ENCODE data around the gene PDLIM5. TPM values are rescaled to one million over a fixed set of nuclear protein-coding genes. Genes with fewer than 3 reads are reported as not detected.
A peak's percentile ranks its signal among the peaks of the same experiment; 100 is the strongest.

Gene PDLIM5
- total RNA-seq, 2 experiments from 2014 or later = 14.8 to 18.3 TPM

DNA sequence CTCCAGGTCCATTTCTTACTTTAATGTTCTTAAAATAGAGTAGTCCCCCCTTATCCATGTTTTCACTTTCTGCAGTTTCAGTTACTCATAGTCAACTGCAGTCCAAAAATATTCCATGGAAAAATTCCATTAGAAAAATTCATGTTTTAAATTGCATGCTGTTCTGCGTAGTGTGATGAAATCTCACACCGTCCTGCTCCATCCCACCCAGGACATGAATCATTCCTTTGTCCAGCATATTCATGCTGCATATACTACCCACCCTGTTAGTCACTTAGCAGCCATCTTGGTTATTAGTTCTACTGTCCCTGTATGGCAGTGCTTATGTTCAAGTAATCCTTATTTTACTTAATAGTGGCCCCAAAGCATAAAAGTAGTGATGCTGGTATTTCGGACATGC is 5.4 kb upstream of the PDLIM5 start:
- POLR2A ChIA-PET = no interaction called here
- Mint-ChIP-seq H3K4me1 (ENCODE audit: low read depth) (peaks cover 4% of the 10 kb centered on the region), H3K4me3 (no peak overlapping the region), H3K36me3 (ENCODE audit: low read depth) (no peaks in the 10 kb centered on the region), H3K9me3 (no peaks in the 10 kb centered on the region), H3K27ac (no peak overlapping the region), H3K27me3 (peaks cover 15% of the 10 kb centered on the region)
- intact Hi-C loops (cut with micrococcal nuclease) = no loop called here
- DNase-seq (no peak), ATAC-seq (no peak)
- CTCF ChIA-PET = no interaction called here
- TF ChIP-seq, protein P1, sequence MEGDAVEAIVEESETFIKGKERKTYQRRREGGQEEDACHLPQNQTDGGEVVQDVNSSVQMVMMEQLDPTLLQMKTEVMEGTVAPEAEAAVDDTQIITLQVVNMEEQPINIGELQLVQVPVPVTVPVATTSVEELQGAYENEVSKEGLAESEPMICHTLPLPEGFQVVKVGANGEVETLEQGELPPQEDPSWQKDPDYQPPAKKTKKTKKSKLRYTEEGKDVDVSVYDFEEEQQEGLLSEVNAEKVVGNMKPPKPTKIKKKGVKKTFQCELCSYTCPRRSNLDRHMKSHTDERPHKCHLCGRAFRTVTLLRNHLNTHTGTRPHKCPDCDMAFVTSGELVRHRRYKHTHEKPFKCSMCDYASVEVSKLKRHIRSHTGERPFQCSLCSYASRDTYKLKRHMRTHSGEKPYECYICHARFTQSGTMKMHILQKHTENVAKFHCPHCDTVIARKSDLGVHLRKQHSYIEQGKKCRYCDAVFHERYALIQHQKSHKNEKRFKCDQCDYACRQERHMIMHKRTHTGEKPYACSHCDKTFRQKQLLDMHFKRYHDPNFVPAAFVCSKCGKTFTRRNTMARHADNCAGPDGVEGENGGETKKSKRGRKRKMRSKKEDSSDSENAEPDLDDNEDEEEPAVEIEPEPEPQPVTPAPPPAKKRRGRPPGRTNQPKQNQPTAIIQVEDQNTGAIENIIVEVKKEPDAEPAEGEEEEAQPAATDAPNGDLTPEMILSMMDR (IDR thresholded peaks at IDR 0.05) = no peak

- ATAC-seq (no peak), DNase-seq (no peak)
- Mint-ChIP-seq H3K9me3 (no peaks in the 10 kb centered on the region), H3K27ac (no peak overlapping the region), H3K27me3 (peaks cover 15% of the 10 kb centered on the region), H3K4me1 (ENCODE audit: low read depth) (peaks cover 8% of the 10 kb centered on the region), H3K36me3 (ENCODE audit: low read depth) (no peaks in the 10 kb centered on the region), H3K4me3 (no peak overlapping the region)
- intact Hi-C loops (cut with micrococcal nuclease) = no loop called here
- TF ChIP-seq, protein P1 (IDR thresholded peaks at IDR 0.05) = no peak
- CTCF ChIA-PET = no interaction called here
- POLR2A ChIA-PET = no interaction called here
Observed at GRCh38 chr4:94447754-94448411, 3.9 kb upstream of the PDLIM5 start.

DNA sequence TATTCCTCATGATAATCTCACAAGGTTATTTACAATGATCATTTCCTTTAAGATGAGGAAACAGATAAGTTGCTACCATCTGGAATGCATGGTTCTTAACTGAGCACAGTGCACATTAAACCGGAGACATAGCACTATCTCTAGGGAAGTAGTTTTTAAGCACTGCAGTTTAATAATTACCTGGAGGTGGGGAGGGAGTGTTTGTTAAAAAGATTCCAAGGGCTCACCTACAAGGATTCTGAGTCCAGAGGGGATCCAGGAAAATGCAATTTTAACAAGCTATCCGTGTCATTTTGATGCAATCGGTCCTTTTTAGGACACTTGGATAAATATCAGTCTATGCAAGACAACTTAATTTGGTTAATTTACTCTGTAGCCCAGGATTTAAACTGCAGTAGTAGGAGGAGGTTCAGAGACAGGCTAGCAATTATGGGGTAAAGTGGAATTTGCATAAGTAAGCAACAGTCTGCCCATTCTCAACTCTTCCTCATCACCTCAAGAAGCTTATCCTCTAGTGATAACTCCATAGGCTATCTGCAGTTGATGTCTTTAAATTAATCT is 2.8 kb upstream of the PDLIM5 start:
- H3K27ac Mint-ChIP-seq = no peak overlapping the region
- H3K4me3 Mint-ChIP-seq = no peak overlapping the region
- no peaks in the 10 kb centered on the region for H3K36me3 Mint-ChIP-seq (ENCODE audit: low read depth)
- ChIA-PET CTCF (no interaction called here), POLR2A (no interaction called here)
- ATAC-seq = no peak
- no peak for DNase-seq
- H3K4me1 Mint-ChIP-seq (ENCODE audit: low read depth) = peaks cover 17% of the 10 kb centered on the region
- peaks cover 15% of the 10 kb centered on the region for H3K27me3 Mint-ChIP-seq
- intact Hi-C loops (cut with micrococcal nuclease) = no loop called here
- no peaks in the 10 kb centered on the region for H3K9me3 Mint-ChIP-seq
- TF ChIP-seq, protein P1 (IDR thresholded peaks at IDR 0.05) = no peak

DNA sequence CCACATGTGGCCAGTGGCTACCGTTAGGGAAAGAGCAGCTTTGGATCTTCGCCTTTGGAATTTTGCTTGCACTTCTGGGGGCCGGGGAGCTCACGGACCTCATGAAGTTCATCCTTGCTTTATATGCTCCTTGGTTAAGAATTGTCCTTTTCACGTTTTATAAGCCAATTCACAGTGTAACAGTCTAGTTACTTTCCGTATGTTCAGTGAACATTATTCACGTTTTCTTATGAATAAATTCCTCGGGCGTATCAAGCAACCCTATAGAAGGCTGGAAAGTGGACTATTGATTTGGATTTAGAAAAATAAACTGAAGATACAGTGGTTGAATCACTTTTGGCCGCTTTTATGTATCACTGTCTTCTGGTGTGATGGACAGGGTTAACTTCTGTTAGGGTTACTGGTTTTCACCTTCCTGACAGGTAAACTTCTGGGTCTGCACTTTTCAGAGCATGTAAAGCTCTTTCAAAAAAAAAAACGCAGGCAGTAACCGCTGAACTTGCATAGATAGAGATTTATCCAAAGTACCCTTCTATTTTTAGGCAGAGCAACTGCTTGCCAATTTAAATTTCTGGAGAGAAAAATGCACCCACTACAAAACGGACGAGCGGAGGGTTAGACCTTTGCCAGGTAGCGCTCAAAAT is 569 bp upstream of the PDLIM5 start:
- no peak for DNase-seq
- intact Hi-C loops (cut with micrococcal nuclease) = no loop called here
- POLR2A ChIA-PET = no interaction called here
- peak overlapping the region; percentile 91 for H3K4me3 Mint-ChIP-seq
- H3K36me3 Mint-ChIP-seq (ENCODE audit: low read depth) = peaks cover 7% of the 10 kb centered on the region
- CTCF ChIA-PET = interaction anchor here (0.8 to 1.4 kb wide), 2 partner anchors 43 to 44 kb away, joined by 3 to 4 read pairs; no protein-coding TSS in a partner anchor
- TF ChIP-seq, protein P1 (IDR thresholded peaks at IDR 0.05) = no peak
- H3K4me1 Mint-ChIP-seq (ENCODE audit: low read depth) = peaks cover 22% of the 10 kb centered on the region
- no peaks in the 10 kb centered on the region for H3K9me3 Mint-ChIP-seq
- H3K27me3 Mint-ChIP-seq = peaks cover 15% of the 10 kb centered on the region
- no peak overlapping the region for H3K27ac Mint-ChIP-seq
- no peak for ATAC-seq

All from activated CD8-positive, alpha-beta T cell treated with anti-CD3 and anti-CD28 coated beads for 36 hours (primary cell).